SK-N-SH treated with all-trans-retinoic acid at 6 μM for 48 hours (cell line): ENCODE results near the gene TGFBRAP1.

Experiments
- ATAC-seq: fragments of 200-7000 bp; cut with Tn5 transposase; 3 replicates; pipeline ENCODE4 v1.9.1; 2020; ENCODE audit warnings: mild to moderate bottlenecking, moderate library complexity
- CREB5 ChIP-seq: fragments of 250-450 bp; sonication (Bioruptor Pico); IDR thresholded peaks from 2 replicates; pipeline ENCODE4 v1.5.1; 2020; ENCODE audit warnings: low read depth, mild to moderate bottlenecking, moderate library complexity
- CSDC2 ChIP-seq: fragments of 250-450 bp; sonication (Bioruptor Pico); IDR thresholded peaks from 2 replicates; pipeline ENCODE4 v1.5.0; 2020; ENCODE audit warnings: mild to moderate bottlenecking, moderate library complexity
- ESRRG ChIP-seq: fragments of 250-450 bp; sonication (Bioruptor Pico); IDR thresholded peaks from 2 replicates; pipeline ENCODE4 v1.6.1; 2021; ENCODE audit warnings: mild to moderate bottlenecking
- GLIS3 ChIP-seq: fragments of 250-450 bp; sonication (Bioruptor Pico); IDR thresholded peaks from 2 replicates; pipeline ENCODE4 v1.5.0; 2020; ENCODE audit warnings: mild to moderate bottlenecking, moderate library complexity
- ISL1 ChIP-seq: fragments of 250-450 bp; sonication (Bioruptor Pico); IDR thresholded peaks from 2 replicates; pipeline ENCODE4 v2.1.2; 2022; ENCODE audit warnings: mild to moderate bottlenecking, moderate library complexity
- PATZ1 ChIP-seq: fragments of 250-450 bp; sonication (Bioruptor Pico); IDR thresholded peaks from 2 replicates; pipeline ENCODE4 v1.8.0; 2020; ENCODE audit warnings: mild to moderate bottlenecking, moderate library complexity, borderline replicate concordance
- RARB ChIP-seq: fragments of 250-450 bp; sonication (Bioruptor Pico); IDR thresholded peaks from 2 replicates; pipeline ENCODE4 v1.8.0; 2021; ENCODE audit warnings: mild to moderate bottlenecking, moderate library complexity
- SNAI2 ChIP-seq: fragments of 250-450 bp; sonication (Bioruptor Pico); IDR thresholded peaks from 2 replicates; pipeline ENCODE4 v1.5.0; 2020; ENCODE audit warnings: mild to moderate bottlenecking, moderate library complexity
- TCF4 ChIP-seq: fragments of 250-450 bp; sonication (Bioruptor Pico); IDR thresholded peaks from 2 replicates; pipeline ENCODE4 v1.8.0; 2021; ENCODE audit warnings: mild to moderate bottlenecking, moderate library complexity, borderline replicate concordance
- TOX ChIP-seq: fragments of 250-450 bp; sonication (Bioruptor Pico); IDR thresholded peaks from 2 replicates; pipeline ENCODE4 v1.8.0; 2021; ENCODE audit warnings: mild to moderate bottlenecking, moderate library complexity, borderline replicate concordance
- ZC3H10 ChIP-seq: fragments of 250-450 bp; sonication (Bioruptor Pico); IDR thresholded peaks from 2 replicates; pipeline ENCODE4 v1.5.1; 2021; ENCODE audit warnings: mild to moderate bottlenecking, moderate library complexity
- ZFP3 ChIP-seq: fragments of 250-450 bp; sonication (Bioruptor Pico); IDR thresholded peaks from 2 replicates; pipeline ENCODE4 v1.5.0; 2020; ENCODE audit warnings: mild to moderate bottlenecking, moderate library complexity
- ZFP30 ChIP-seq: fragments of 450-650 bp; formaldehyde crosslinking; IDR thresholded peaks from 2 replicates; pipeline ENCODE4 v1.5.0; 2022; ENCODE audit warnings: mild to moderate bottlenecking, moderate library complexity
- ZNF565 ChIP-seq: fragments of 450-650 bp; formaldehyde crosslinking; conservative IDR thresholded peaks from 2 replicates; pipeline ENCODE4 v1.5.0; 2020; ENCODE audit warnings: low read depth, mild to moderate bottlenecking, moderate library complexity
- ZNF70 ChIP-seq: fragments of 450-650 bp; formaldehyde crosslinking; IDR thresholded peaks from 2 replicates; pipeline ENCODE4 v1.5.0; 2020; ENCODE audit warnings: mild to moderate bottlenecking, moderate library complexity
- ZNF8 ChIP-seq: fragments of 450-650 bp; formaldehyde crosslinking; IDR thresholded peaks from 2 replicates; pipeline ENCODE4 v1.5.0; 2020; ENCODE audit warnings: mild to moderate bottlenecking, moderate library complexity
- TF ChIP-seq, protein P1 (sequence below): fragments of 250-450 bp; sonication (Bioruptor Pico); IDR thresholded peaks from 2 replicates; pipeline ENCODE4 v1.5.1; 2021; ENCODE audit warnings: mild to moderate bottlenecking, moderate library complexity

TGFBRAP1 gene

GRCh38 chr2:105373344-105373781 is 43.8 kb upstream of the TGFBRAP1 start:
- TF ChIP-seq TOX (CRISPR knock-in tag), result no peak
- TF ChIP-seq ESRRG (CRISPR knock-in tag), result no peak
- no peak for TF ChIP-seq GLIS3
- no peak for TF ChIP-seq SNAI2 (CRISPR knock-in tag)
- no peak for TF ChIP-seq CSDC2 (CRISPR knock-in tag)
- TF ChIP-seq TCF4, result no peak
- TF ChIP-seq, protein P1, sequence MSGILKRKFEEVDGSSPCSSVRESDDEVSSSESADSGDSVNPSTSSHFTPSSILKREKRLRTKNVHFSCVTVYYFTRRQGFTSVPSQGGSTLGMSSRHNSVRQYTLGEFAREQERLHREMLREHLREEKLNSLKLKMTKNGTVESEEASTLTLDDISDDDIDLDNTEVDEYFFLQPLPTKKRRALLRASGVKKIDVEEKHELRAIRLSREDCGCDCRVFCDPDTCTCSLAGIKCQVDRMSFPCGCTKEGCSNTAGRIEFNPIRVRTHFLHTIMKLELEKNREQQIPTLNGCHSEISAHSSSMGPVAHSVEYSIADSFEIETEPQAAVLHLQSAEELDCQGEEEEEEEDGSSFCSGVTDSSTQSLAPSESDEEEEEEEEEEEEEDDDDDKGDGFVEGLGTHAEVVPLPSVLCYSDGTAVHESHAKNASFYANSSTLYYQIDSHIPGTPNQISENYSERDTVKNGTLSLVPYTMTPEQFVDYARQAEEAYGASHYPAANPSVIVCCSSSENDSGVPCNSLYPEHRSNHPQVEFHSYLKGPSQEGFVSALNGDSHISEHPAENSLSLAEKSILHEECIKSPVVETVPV, result no peak
- TF ChIP-seq ZNF8, result no peak
- TF ChIP-seq RARB, result no peak
- no peak for ATAC-seq

DNA sequence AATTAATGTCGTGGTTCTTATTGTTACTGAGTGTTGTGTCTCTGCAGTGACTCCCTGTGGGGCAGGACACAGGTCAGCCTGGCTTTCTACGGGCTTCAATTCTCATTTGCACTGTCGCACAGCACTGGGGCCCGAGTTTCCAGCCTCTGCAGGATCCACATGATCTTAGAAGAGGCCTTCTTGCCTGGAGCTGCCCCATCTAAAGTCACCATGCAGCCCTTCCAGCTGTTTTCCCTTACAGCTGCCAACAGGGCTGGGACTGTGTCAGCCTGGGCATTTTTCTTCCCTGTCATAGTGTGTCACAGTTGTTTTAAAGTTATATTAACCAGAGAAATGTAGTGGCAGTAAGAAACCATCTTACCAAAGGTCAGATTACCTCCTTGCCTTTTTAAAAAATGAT is 42.3 kb upstream of the TGFBRAP1 start:
- TF ChIP-seq ZNF70 (no peak), ZFP30 (CRISPR knock-in tag) (no peak), ZFP3 (CRISPR knock-in tag) (no peak), GLIS3 (no peak), ISL1 (CRISPR knock-in tag) (no peak)
- TF ChIP-seq, protein P1, result no peak
- no peak for ATAC-seq

GRCh38 chr2:105371156-105371555 is 41.6 kb upstream of the TGFBRAP1 start:
- TF ChIP-seq PATZ1 (CRISPR knock-in tag), result no peak
- no peak for TF ChIP-seq ZNF70
- TF ChIP-seq, protein P1, result no peak
- TF ChIP-seq ISL1 (CRISPR knock-in tag), result no peak
- no peak for TF ChIP-seq ZFP3 (CRISPR knock-in tag)
- no peak for TF ChIP-seq SNAI2 (CRISPR knock-in tag)
- no peak for TF ChIP-seq TOX (CRISPR knock-in tag)
- no peak for TF ChIP-seq CREB5 (CRISPR knock-in tag)
- no peak for ATAC-seq

DNA sequence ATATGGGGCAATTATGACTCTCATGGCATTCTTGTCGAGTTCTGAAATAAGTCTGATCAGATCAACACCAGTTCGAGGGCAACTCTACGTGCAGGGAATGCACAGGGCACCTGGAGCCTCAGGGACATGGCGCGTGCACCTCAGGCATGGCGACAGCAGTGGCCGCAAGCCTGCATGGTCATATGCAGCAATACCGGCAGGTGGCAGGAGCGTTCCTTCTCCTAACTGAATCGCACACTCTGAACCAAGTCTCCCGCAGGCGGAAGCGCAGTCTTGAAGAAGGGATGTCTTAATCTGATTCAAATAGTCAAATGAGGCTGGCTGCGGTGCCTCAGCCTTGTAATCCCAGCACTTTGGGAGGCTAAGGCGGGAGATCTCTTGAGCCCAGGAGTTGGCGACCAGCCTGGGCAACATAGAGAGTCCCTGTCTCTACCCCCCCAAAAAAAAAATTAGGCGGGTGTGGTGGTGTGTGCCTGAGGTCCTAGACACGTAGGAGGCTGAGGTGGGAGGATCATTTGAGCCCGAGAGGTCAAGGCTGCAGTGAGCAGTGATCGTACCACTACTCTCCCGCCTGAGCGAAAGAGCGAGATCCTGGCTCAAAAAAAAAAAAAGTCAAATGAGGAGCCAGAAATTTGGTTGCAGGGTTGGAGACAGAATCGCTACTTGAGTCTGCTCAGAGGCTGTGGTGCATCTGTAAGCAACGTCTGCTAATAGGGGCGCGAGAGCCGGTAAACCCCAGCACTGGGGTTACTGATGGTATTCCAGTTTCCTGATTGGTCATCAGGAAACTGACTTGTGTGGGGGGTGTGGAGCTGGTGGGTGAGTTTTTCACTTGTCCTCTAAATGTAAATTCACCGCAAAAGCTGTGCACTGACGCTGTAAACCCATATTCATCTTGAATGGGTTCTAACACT is 40.5 kb upstream of the TGFBRAP1 start:
- TF ChIP-seq ZNF565 (no peak), ZFP3 (CRISPR knock-in tag) (no peak), CSDC2 (CRISPR knock-in tag) (no peak), ZC3H10 (CRISPR knock-in tag) (no peak), ISL1 (CRISPR knock-in tag) (no peak), CREB5 (CRISPR knock-in tag) (no peak), RARB (no peak), TOX (CRISPR knock-in tag) (no peak)
- TF ChIP-seq, protein P1, result no peak
- ATAC-seq, result peak; percentile 99
